ELF-1 (cell line): ENCODE measurements around the gene AR.

Experiments used
- DNase-seq: peaks from one replicate; pipeline ENCODE4 v3.0.0-alpha.2; 2016; ENCODE audit warnings: low read depth, low spot score

The AR gene

GRCh38 chrX:67564475-67564874 lies 20.7 kb downstream of the AR start:
- no peak for DNase-seq

GRCh38 chrX:67568769-67569168 lies 24.9 kb downstream of the AR start:
- no peak for DNase-seq

GRCh38 chrX:67570839-67571238 lies 27.0 kb downstream of the AR start:
- no peak for DNase-seq

- DNase-seq = no peak
These were observed 30.9 kb downstream of the AR start for GRCh38 chrX:67574696-67575095.

- DNase-seq = no peak
These were observed 38.6 kb downstream of the AR start for GRCh38 chrX:67582436-67582835.

GRCh38 chrX:67583171-67583570 lies 39.4 kb downstream of the AR start:
- no peak for DNase-seq

GRCh38 chrX:67585401-67585800 lies 41.6 kb downstream of the AR start:
- DNase-seq = no peak

GRCh38 chrX:67587946-67588624 lies 44.3 kb downstream of the AR start:
- DNase-seq = no peak

GRCh38 chrX:67596839-67597790 lies 53.3 kb downstream of the AR start:
- DNase-seq = no peak

- no peak for DNase-seq
These were observed 55.7 kb downstream of the AR start for GRCh38 chrX:67599532-67599931.

GRCh38 chrX:67601771-67602170 lies 58.0 kb downstream of the AR start:
- no peak for DNase-seq

- DNase-seq = peak; percentile 74
These were observed 61.3 kb downstream of the AR start for GRCh38 chrX:67604979-67605703.

GRCh38 chrX:67607466-67607865 lies 63.6 kb downstream of the AR start:
- DNase-seq = no peak

- no peak for DNase-seq
These were observed 66.5 kb downstream of the AR start for GRCh38 chrX:67610282-67610681.

GRCh38 chrX:67612231-67612630 lies 68.4 kb downstream of the AR start:
- DNase-seq = peak; percentile 5

- DNase-seq = no peak
These were observed 69.5 kb downstream of the AR start for GRCh38 chrX:67613366-67613765.

- no peak for DNase-seq
These were observed 70.2 kb downstream of the AR start for GRCh38 chrX:67613996-67614395.

GRCh38 chrX:67614423-67614822 lies 70.6 kb downstream of the AR start:
- DNase-seq = no peak

- no peak for DNase-seq
These were observed 75.4 kb downstream of the AR start for GRCh38 chrX:67619253-67619652.

- DNase-seq = no peak
These were observed 78.3 kb downstream of the AR start for GRCh38 chrX:67622053-67622585.

GRCh38 chrX:67624325-67624724 lies 80.5 kb downstream of the AR start:
- no peak for DNase-seq

GRCh38 chrX:67635424-67635823 lies 91.6 kb downstream of the AR start:
- DNase-seq = no peak
